Thyroid gland (tissue), 4 donors: ENCODE measurements around the gene TMEM81. TPM values are rescaled to one million over a fixed set of nuclear protein-coding genes. Genes with fewer than 3 reads are reported as not detected.

ENCODE experiments used
- DNase-seq, 2 donors: peaks; one replicate each; pipeline ENCODE4 v3.0.0-alpha.2; 2019
- H3K27ac ChIP-seq, 3 donors: fragments of 200-600 bp; sonication (generic); 1 replicate in 2 of 3; 2 replicates in 1 of 3; pipeline ENCODE4 v1.5.1; 2016 to 2019; ENCODE audit warnings: mild to moderate bottlenecking in 1 of 3, moderate library complexity in 1 of 3
- H3K27me3 ChIP-seq: fragments of 200-600 bp; sonication (generic); one replicate; pipeline ENCODE4 v1.5.1; 2019
- H3K36me3 ChIP-seq, 2 donors: fragments of 200-600 bp; sonication (generic); one replicate each; pipeline ENCODE4 v1.5.1; 2016 to 2019
- H3K4me1 ChIP-seq, 2 donors: fragments of 200-600 bp; sonication (generic); one replicate each; pipeline ENCODE4 v1.5.1; 2017 to 2019
- H3K4me3 ChIP-seq, 3 donors: fragments of 200-600 bp; sonication (generic); replicated peaks in 1 of 3; 1 replicate in 2 of 3; 2 replicates in 1 of 3; pipeline ENCODE4 v1.5.1; 2016; ENCODE audit warnings: mild to moderate bottlenecking in 1 of 3
- H3K9me3 ChIP-seq: fragments of 200-600 bp; sonication (generic); one replicate; pipeline ENCODE4 v1.5.1; 2017
- POLR2A ChIP-seq, 2 donors: fragments of 450-650 bp; IDR thresholded peaks; one replicate each; pipeline ENCODE4 v1.6.1; 2017; ENCODE audit warnings: antibody characterized with exemption in 2 of 2, mild to moderate bottlenecking in 2 of 2, moderate library complexity in 1 of 2
- WGBS, 2 donors: methylation state at CpG; one replicate each; pipeline ENCODE4 v1.1.5; 2017; 5-methylcytosine and 5-hydroxymethylcytosine counted together
- intact Hi-C: fragments of 100-400 bp; cut with DNase I; formaldehyde crosslinking; loops from one replicate; pipeline ENCODE4 v1.15.1; 2023
- total RNA-seq, 4 donors: library from RNA; depleted of rRNA; stranded (reverse); fragments of >200 nt; gene quantifications; one replicate each; pipeline ENCODE4 v1.2.3, GENCODE V29; 2016
- TF ChIP-seq, protein P1 (sequence below), 6 experiments: fragments of 200-600 bp in 3 of 6; fragments of 450-650 bp in 3 of 6; sonication (generic) in 3 of 6; IDR thresholded peaks; one replicate each; pipeline ENCODE4 v1.5.1; 2016 to 2019; ENCODE audit warnings: antibody characterized with exemption in 6 of 6, mild to moderate bottlenecking in 2 of 6, inconsistent platforms in 1 of 6, moderate library complexity in 1 of 6

The TMEM81 gene
- total RNA-seq, 4 donors from 2014 or later: 0.59 to 3.9 (median 1.5) TPM

DNA sequence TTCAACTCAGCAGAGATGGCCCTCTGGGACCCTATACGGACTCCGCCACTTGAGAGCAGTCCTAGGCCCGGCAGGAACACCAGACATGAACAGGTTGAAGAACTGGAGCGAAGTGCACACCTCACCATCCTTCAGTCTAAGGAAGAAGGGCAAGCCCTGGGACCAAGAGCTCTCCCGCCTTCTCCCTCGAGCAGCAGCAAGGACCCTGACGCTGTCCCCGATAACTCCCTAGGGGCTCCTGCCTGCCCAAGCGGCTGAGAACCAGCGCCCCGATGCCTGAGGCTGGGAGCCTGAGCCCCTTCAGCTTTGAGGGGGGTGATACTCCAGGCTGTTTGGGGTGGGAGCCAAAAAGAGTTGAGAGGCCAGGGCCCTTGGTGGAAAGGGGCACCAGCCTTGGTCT is 10.2 kb downstream of the TMEM81 start:
- DNase-seq: no peak
- no peak for TF ChIP-seq POLR2A (IDR thresholded peaks at IDR 0.05)
- TF ChIP-seq, protein P1, sequence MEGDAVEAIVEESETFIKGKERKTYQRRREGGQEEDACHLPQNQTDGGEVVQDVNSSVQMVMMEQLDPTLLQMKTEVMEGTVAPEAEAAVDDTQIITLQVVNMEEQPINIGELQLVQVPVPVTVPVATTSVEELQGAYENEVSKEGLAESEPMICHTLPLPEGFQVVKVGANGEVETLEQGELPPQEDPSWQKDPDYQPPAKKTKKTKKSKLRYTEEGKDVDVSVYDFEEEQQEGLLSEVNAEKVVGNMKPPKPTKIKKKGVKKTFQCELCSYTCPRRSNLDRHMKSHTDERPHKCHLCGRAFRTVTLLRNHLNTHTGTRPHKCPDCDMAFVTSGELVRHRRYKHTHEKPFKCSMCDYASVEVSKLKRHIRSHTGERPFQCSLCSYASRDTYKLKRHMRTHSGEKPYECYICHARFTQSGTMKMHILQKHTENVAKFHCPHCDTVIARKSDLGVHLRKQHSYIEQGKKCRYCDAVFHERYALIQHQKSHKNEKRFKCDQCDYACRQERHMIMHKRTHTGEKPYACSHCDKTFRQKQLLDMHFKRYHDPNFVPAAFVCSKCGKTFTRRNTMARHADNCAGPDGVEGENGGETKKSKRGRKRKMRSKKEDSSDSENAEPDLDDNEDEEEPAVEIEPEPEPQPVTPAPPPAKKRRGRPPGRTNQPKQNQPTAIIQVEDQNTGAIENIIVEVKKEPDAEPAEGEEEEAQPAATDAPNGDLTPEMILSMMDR (IDR thresholded peaks at IDR 0.05): no peak
- WGBS, 2 donors: 84 to 88% methylated on average over 9 to 11 of the region's 11 CpGs

DNA sequence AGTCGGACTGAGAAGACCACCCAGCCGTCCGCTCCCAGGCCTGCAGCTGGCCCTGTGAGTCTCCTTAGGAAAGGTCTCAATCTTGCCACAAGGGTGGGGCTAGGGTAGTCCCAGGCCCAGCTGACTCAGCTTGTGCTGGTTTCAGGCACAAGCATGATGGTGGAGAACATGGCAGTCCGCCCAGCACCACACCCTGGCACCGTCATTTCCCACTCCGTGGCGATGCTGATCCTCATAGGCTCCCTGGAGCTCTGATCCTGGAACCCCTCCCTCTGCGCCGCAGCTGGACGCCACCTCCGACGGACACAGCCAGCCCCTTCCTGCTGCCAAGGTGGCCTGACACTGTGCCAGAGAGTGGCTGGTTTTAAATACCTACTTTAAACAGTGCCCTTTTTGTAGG is 10.7 kb downstream of the TMEM81 start:
- WGBS, 2 donors: 94 to 95% methylated on average over 9 to 12 of the region's 12 CpGs
- Histone ChIP-seq H3K9me3 (no peaks in the 10 kb centered on the region), H3K27me3 (no peaks in the 10 kb centered on the region), H3K27ac (no peak overlapping the region), H3K36me3 (no peaks in the 10 kb centered on the region), H3K4me3 (no peak overlapping the region), H3K4me1 (no peaks in the 10 kb centered on the region)
- intact Hi-C loops: no loop called here
- TF ChIP-seq POLR2A (IDR thresholded peaks at IDR 0.05): no peak
- TF ChIP-seq, protein P1 (IDR thresholded peaks at IDR 0.05): no peak
- DNase-seq: no peak

More for the DNA sequence above, 10.2 kb downstream of the TMEM81 start:
- no peaks in the 10 kb centered on the region for H3K27me3 ChIP-seq
- no peaks in the 10 kb centered on the region for H3K4me1 ChIP-seq
- H3K9me3 ChIP-seq: no peaks in the 10 kb centered on the region
- no peaks in the 10 kb centered on the region for H3K36me3 ChIP-seq
- intact Hi-C loops: no loop called here
- H3K4me3 ChIP-seq: no peak overlapping the region
- no peak overlapping the region for H3K27ac ChIP-seq

DNA sequence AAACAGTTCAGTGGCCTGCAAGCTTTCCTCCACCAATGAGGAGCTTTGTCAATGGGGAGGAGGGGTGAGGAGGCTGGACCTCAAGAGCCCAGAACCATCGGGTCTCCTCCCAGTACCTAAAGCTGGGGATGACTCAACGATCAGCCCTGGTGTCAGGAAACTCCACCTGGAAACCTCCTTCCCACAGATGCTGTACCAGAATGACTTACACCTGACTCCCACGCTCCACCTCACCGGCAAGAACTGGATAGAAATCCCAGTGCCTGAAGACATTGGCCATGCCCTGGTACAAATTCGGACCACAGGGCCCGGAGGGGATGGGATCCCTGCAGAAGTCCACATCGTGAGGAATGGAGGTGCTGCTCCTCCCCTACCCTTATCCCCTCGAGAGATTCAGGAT is 11.4 kb downstream of the TMEM81 start:
- H3K27me3 ChIP-seq: no peaks in the 10 kb centered on the region
- H3K4me1 ChIP-seq: no peaks in the 10 kb centered on the region
- no peak overlapping the region for H3K4me3 ChIP-seq
- H3K36me3 ChIP-seq: no peaks in the 10 kb centered on the region
- no peaks in the 10 kb centered on the region for H3K9me3 ChIP-seq
- TF ChIP-seq POLR2A (IDR thresholded peaks at IDR 0.05): no peak
- TF ChIP-seq, protein P1 (IDR thresholded peaks at IDR 0.05): no peak
- H3K27ac ChIP-seq: no peak overlapping the region
- no peak for DNase-seq
- WGBS, 2 donors: 90 to 92% methylated on average over 7 to 8 of the region's 8 CpGs
- intact Hi-C loops: no loop called here

DNA sequence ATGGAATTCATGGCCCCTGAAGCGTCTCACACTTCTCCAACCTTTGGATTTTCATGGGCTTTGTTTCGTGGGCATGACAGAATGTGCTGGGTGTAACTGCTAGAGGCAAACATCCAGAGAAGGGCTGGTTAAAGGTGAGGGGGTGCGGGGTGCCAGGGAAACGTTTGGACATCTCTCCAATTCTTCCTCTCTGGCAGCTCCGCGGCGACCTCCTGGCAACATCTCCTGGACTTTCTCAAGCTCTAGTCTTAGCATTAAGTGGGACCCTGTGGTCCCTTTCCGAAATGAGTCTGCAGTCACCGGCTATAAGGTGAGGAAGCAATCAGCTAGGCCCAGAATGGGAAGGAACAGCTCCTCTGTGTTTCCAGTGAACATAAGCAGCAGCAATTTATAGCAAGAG is 12.0 kb downstream of the TMEM81 start:
- H3K36me3 ChIP-seq: no peaks in the 10 kb centered on the region
- intact Hi-C loops: no loop called here
- no peaks in the 10 kb centered on the region for H3K9me3 ChIP-seq
- no peak overlapping the region for H3K4me3 ChIP-seq
- no peak for TF ChIP-seq POLR2A (IDR thresholded peaks at IDR 0.05)
- TF ChIP-seq, protein P1 (IDR thresholded peaks at IDR 0.05): no peak
- 84 to 91% methylated on average over 9 of the region's 9 CpGs for WGBS, 2 donors
- H3K27ac ChIP-seq: no peak overlapping the region
- no peak for DNase-seq
- no peaks in the 10 kb centered on the region for H3K27me3 ChIP-seq
- H3K4me1 ChIP-seq: no peaks in the 10 kb centered on the region

DNA sequence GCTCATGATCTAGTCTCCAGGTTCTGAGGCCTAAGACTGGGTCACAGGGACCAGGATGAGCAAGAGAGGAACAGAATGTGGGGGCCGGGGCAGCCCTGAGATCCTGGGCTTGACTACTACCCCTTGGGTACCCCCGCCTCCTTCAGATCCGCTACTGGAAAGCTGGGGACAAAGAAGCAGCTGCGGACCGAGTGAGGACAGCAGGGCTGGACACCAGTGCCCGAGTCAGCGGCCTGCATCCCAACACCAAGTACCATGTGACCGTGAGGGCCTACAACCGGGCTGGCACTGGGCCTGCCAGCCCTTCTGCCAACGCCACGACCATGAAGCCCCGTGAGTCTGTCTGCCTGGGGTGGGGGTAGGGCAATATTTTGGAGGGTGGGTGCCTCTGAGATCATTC is 12.5 kb downstream of the TMEM81 start:
- intact Hi-C loops: no loop called here
- TF ChIP-seq, protein P1 (IDR thresholded peaks at IDR 0.05): no peak
- TF ChIP-seq POLR2A (IDR thresholded peaks at IDR 0.05): no peak
- Histone ChIP-seq H3K4me1 (no peaks in the 10 kb centered on the region), H3K27me3 (no peaks in the 10 kb centered on the region), H3K9me3 (no peaks in the 10 kb centered on the region), H3K27ac (no peak overlapping the region), H3K4me3 (no peak overlapping the region), H3K36me3 (no peaks in the 10 kb centered on the region)
- WGBS, 2 donors: 84 to 90% methylated on average over 10 to 11 of the region's 12 CpGs
- DNase-seq: no peak
